ENCODE results near the gene TOP3A. TPM values are rescaled to one million over a fixed set of nuclear protein-coding genes. Genes with fewer than 3 reads are reported as not detected.

Gene TOP3A
- total RNA-seq, 4 donors from 2014 or later, result 18.7 to 46.4 (median 28.4) TPM

- no peak overlapping the region for H3K4me3 ChIP-seq (ENCODE audit: low read depth, poor library complexity, severe bottlenecking)
- TF ChIP-seq CTCF (IDR thresholded peaks at IDR 0.05), result no peak
- no peak for TF ChIP-seq POLR2A (IDR thresholded peaks at IDR 0.05)
- 94% methylated on average over 4 of the region's 4 CpGs for WGBS, 2 donors
- DNase-seq (ENCODE audit: low spot score in 2 of 2), result no peak
- intact Hi-C loops (cut with DNase I; ENCODE audit: low total_unique reads), result no loop called here
Observed at GRCh38 chr17:18280249-18280648, 34.5 kb downstream of the TOP3A start.

GRCh38 chr17:18278867-18279266 lies 35.9 kb downstream of the TOP3A start:
- intact Hi-C loops (cut with DNase I; ENCODE audit: low total_unique reads), result no loop called here
- no peak for TF ChIP-seq CTCF (IDR thresholded peaks at IDR 0.05)
- no peak for DNase-seq (ENCODE audit: low spot score in 2 of 2)
- 85 to 94% methylated on average over 3 of the region's 3 CpGs for WGBS, 2 donors
- no peak overlapping the region for H3K4me3 ChIP-seq (ENCODE audit: low read depth, poor library complexity, severe bottlenecking)

- TF ChIP-seq CTCF (IDR thresholded peaks at IDR 0.05) (no peak), POLR2A (IDR thresholded peaks at IDR 0.05) (no peak)
- WGBS, 2 donors, result 84 to 86% methylated on average over 1 of the region's 1 CpG
- no peak for DNase-seq (ENCODE audit: low spot score in 2 of 2)
- intact Hi-C loops (cut with DNase I; ENCODE audit: low total_unique reads), result no loop called here
- H3K4me3 ChIP-seq (ENCODE audit: low read depth, poor library complexity, severe bottlenecking), result no peak overlapping the region
Observed at GRCh38 chr17:18277076-18277475, 37.7 kb downstream of the TOP3A start.

- intact Hi-C loops (cut with DNase I; ENCODE audit: low total_unique reads), result no loop called here
- H3K4me3 ChIP-seq (ENCODE audit: low read depth, poor library complexity, severe bottlenecking), result no peak overlapping the region
- TF ChIP-seq CTCF (IDR thresholded peaks at IDR 0.05), result no peak
- WGBS, 2 donors, result 87 to 88% methylated on average over 14 of the region's 14 CpGs
- no peak for DNase-seq (ENCODE audit: low spot score in 2 of 2)
Observed at GRCh38 chr17:18270046-18270931, 44.5 kb downstream of the TOP3A start.

GRCh38 chr17:18267927-18268711 lies 46.7 kb downstream of the TOP3A start:
- no peak for TF ChIP-seq CTCF (IDR thresholded peaks at IDR 0.05)
- TF ChIP-seq POLR2A (IDR thresholded peaks at IDR 0.05), result no peak
- no peak for DNase-seq (ENCODE audit: low spot score in 2 of 2)
- WGBS, 2 donors, result 49 to 56% methylated on average over 13 to 14 of the region's 14 CpGs
- H3K4me3 ChIP-seq (ENCODE audit: low read depth, poor library complexity, severe bottlenecking), result no peak overlapping the region
- intact Hi-C loops (cut with DNase I; ENCODE audit: low total_unique reads), result no loop called here
